Stomach (tissue), 4 donors: Measurements from ENCODE around the gene PLCB4.

Experiments used
- POLR2A ChIP-seq, 4 donors: fragments of 450-650 bp; IDR thresholded peaks; one replicate each; pipeline ENCODE4 v1.6.1; 2016; ENCODE audit warnings: antibody characterized with exemption in 4 of 4, control low read depth in 2 of 4, mild to moderate bottlenecking in 1 of 4, moderate library complexity in 1 of 4
- TF ChIP-seq, protein P1 (sequence below), 7 experiments: fragments of 450-650 bp in 4 of 7; fragments of 200-600 bp in 3 of 7; sonication (generic) in 3 of 7; IDR thresholded peaks; one replicate each; pipeline ENCODE4 v1.5.1; 2016 to 2019; ENCODE audit warnings: antibody characterized with exemption in 7 of 7, control low read depth in 2 of 7, mild to moderate bottlenecking in 1 of 7

DNA sequence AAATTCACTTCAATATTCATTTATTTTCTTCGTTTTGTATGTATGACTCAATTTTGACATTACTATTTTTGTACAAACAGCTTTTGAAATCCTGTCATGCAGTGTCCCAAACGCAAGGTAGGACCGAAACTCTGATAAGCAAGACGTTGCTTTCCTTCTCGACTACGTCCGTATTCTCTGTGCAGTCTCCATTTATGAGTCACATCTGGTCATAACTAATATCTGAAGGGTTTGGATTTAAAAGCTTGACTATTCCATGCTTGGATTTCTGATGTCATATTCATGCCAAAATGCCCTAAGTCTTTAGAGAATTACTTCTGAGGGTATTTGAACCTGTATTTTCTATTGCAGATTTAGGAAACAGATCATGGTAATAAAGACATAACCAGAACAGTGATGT is 407.8 kb downstream of the PLCB4 start:
- TF ChIP-seq POLR2A (IDR thresholded peaks at IDR 0.05), result no peak
- TF ChIP-seq, protein P1, sequence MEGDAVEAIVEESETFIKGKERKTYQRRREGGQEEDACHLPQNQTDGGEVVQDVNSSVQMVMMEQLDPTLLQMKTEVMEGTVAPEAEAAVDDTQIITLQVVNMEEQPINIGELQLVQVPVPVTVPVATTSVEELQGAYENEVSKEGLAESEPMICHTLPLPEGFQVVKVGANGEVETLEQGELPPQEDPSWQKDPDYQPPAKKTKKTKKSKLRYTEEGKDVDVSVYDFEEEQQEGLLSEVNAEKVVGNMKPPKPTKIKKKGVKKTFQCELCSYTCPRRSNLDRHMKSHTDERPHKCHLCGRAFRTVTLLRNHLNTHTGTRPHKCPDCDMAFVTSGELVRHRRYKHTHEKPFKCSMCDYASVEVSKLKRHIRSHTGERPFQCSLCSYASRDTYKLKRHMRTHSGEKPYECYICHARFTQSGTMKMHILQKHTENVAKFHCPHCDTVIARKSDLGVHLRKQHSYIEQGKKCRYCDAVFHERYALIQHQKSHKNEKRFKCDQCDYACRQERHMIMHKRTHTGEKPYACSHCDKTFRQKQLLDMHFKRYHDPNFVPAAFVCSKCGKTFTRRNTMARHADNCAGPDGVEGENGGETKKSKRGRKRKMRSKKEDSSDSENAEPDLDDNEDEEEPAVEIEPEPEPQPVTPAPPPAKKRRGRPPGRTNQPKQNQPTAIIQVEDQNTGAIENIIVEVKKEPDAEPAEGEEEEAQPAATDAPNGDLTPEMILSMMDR (IDR thresholded peaks at IDR 0.05), result no peak
